Gastroesophageal sphincter (tissue), 3 donors: ENCODE measurements around the gene BCR.

Source experiments
- POLR2AphosphoS5 ChIP-seq: sonication (generic); formaldehyde crosslinking; IDR thresholded peaks from one replicate; pipeline ENCODE4 v1.6.1; 2017; ENCODE audit warnings: antibody characterized with exemption
- TF ChIP-seq, protein P1 (sequence below), 4 experiments: fragments of 200-600 bp in 2 of 4; fragments of 450-650 bp in 2 of 4; sonication (generic) in 1 of 4; IDR thresholded peaks; one replicate each; pipeline ENCODE4 v1.5.1; 2017 to 2019; ENCODE audit warnings: antibody characterized with exemption in 4 of 4, mild to moderate bottlenecking in 2 of 4, moderate library complexity in 2 of 4

DNA sequence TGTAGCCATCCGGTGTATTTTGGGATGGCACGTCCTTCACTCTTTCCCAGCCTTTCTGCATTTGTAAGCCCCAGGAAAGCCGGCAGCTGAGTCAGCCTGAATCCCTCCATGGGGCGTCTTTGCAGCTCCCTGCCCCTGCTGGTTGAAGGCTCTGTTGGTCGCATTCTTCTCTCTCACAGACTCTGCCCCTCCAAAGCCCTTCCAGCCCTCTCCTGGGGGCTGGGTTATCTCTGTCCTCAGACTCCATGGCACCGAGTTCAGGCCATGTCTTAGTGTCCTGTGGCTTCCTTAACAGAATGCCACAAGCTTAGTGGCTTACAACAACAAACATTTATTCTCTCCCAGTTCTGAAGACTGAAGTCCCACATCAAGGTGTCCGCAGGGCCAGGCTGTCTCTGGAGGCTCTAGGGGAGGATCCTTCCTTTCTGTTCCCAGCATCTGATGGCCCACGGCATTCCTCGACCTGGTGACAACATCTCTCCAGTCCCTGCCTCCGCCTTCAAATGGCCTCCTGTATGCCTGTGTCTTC, 62.2 kb downstream of the BCR start:
- no peak for TF ChIP-seq POLR2AphosphoS5
- TF ChIP-seq, protein P1, sequence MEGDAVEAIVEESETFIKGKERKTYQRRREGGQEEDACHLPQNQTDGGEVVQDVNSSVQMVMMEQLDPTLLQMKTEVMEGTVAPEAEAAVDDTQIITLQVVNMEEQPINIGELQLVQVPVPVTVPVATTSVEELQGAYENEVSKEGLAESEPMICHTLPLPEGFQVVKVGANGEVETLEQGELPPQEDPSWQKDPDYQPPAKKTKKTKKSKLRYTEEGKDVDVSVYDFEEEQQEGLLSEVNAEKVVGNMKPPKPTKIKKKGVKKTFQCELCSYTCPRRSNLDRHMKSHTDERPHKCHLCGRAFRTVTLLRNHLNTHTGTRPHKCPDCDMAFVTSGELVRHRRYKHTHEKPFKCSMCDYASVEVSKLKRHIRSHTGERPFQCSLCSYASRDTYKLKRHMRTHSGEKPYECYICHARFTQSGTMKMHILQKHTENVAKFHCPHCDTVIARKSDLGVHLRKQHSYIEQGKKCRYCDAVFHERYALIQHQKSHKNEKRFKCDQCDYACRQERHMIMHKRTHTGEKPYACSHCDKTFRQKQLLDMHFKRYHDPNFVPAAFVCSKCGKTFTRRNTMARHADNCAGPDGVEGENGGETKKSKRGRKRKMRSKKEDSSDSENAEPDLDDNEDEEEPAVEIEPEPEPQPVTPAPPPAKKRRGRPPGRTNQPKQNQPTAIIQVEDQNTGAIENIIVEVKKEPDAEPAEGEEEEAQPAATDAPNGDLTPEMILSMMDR (IDR thresholded peaks at IDR 0.05), result no peak
